Spleen (tissue), 7 donors: ENCODE results near the gene FRMPD2.

Experiments
- POLR2A ChIP-seq, 3 donors: fragments of 450-650 bp; IDR thresholded peaks; one replicate each; pipeline ENCODE4 v1.5.1; 2017; ENCODE audit warnings: antibody characterized with exemption in 3 of 3, mild to moderate bottlenecking in 1 of 3
- TF ChIP-seq, protein P1 (sequence below), 11 experiments: fragments of 200-600 bp in 7 of 11; fragments of 450-650 bp in 4 of 11; sonication (generic) in 4 of 11; IDR thresholded peaks in 8 of 11; conservative IDR thresholded peaks in 3 of 11; 1 replicate in 7 of 11; 2 replicates in 4 of 11; pipeline versions ENCODE4 v1.4.0 to v1.8.0; 2016 to 2021; ENCODE audit warnings: antibody characterized with exemption in 11 of 11, inconsistent platforms in 4 of 11, mild to moderate bottlenecking in 1 of 11
- donor health status: DM: no; HTN: no; CAD: no; lungs with moderate emphysema.
- donor health status: DM: no; HTN: no; CAD: no.
- donor health status: DM: no; HTN: no; CAD: no.

DNA sequence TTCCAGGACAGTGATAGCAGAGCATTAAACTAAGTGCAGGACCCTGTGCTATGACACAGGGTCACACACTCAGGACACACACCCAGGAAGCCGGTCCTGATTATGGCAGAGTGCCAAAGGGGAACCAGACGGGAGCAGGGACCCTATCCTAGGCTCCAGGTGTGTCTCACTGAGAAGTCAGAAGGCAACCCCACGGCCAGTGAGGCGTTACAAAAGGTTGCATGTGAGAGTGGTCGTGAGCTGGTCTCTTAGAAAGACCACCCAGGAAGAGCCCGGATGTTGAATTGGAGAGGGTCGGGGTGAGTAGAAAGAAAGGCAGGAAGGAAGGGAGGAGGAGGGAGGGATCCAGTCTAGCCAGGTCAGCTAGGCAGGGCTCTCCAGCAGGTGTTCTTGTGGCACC is 31.0 kb downstream of the FRMPD2 start:
- TF ChIP-seq POLR2A (IDR thresholded peaks at IDR 0.05): no peak
- TF ChIP-seq, protein P1, sequence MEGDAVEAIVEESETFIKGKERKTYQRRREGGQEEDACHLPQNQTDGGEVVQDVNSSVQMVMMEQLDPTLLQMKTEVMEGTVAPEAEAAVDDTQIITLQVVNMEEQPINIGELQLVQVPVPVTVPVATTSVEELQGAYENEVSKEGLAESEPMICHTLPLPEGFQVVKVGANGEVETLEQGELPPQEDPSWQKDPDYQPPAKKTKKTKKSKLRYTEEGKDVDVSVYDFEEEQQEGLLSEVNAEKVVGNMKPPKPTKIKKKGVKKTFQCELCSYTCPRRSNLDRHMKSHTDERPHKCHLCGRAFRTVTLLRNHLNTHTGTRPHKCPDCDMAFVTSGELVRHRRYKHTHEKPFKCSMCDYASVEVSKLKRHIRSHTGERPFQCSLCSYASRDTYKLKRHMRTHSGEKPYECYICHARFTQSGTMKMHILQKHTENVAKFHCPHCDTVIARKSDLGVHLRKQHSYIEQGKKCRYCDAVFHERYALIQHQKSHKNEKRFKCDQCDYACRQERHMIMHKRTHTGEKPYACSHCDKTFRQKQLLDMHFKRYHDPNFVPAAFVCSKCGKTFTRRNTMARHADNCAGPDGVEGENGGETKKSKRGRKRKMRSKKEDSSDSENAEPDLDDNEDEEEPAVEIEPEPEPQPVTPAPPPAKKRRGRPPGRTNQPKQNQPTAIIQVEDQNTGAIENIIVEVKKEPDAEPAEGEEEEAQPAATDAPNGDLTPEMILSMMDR (IDR thresholded peaks at IDR 0.05 in 8 of 11, conservative IDR thresholded peaks at IDR 0.05 in 3 of 11): no peak
